Osteoblast (primary cell): ENCODE measurements around the gene INHBB. TPM values are rescaled to one million over a fixed set of nuclear protein-coding genes. Genes with fewer than 3 reads are reported as not detected.
A peak's percentile ranks its signal among the peaks of the same experiment; 100 is the strongest.

Source experiments
- DNase-seq: peaks from one replicate; pipeline ENCODE4 v3.0.0; 2011; ENCODE audit warnings: low spot score, mixed read lengths; ENCODE audit not compliant: insufficient read length; ENCODE audit errors: missing footprints
- H2AFZ ChIP-seq: 2 replicates; pipeline ENCODE4 v1.6.0; 2011; ENCODE audit warnings: mild to moderate bottlenecking, low read length
- H3K27ac ChIP-seq: 2 replicates; pipeline ENCODE4 v1.5.1; 2011; ENCODE audit warnings: mild to moderate bottlenecking, low read depth, low read length, moderate library complexity
- H3K27me3 ChIP-seq: 2 replicates; pipeline ENCODE4 v1.6.0; 2012; ENCODE audit warnings: mild to moderate bottlenecking, control low read depth, inconsistent platforms, low read length, moderate library complexity; ENCODE audit not compliant: insufficient read depth
- H3K36me3 ChIP-seq: 2 replicates; pipeline ENCODE4 v1.5.1; 2011; ENCODE audit warnings: mild to moderate bottlenecking, low read length, control low read depth, moderate library complexity; ENCODE audit not compliant: insufficient read depth
- H3K4me1 ChIP-seq: 2 replicates; pipeline ENCODE4 v1.5.1; 2011; ENCODE audit warnings: mild to moderate bottlenecking, low read length, control low read depth, moderate library complexity; ENCODE audit not compliant: insufficient read depth
- H3K4me2 ChIP-seq: 2 replicates; pipeline ENCODE4 v1.6.0; 2011; ENCODE audit warnings: mild to moderate bottlenecking, low read length; ENCODE audit not compliant: insufficient read depth
- H3K4me3 ChIP-seq: fragments of 200-600 bp; sonication (generic); 3 replicates; pipeline ENCODE4 v1.5.1; 2012; ENCODE audit warnings: mild to moderate bottlenecking, low read length, inconsistent platforms; ENCODE audit not compliant: insufficient read depth
- H3K79me2 ChIP-seq: 2 replicates; pipeline ENCODE4 v1.6.0; 2012; ENCODE audit warnings: mild to moderate bottlenecking, low read length, control low read depth, inconsistent platforms; ENCODE audit not compliant: insufficient read depth
- H3K9me3 ChIP-seq: 2 replicates; pipeline ENCODE4 v1.5.1; 2011; ENCODE audit warnings: low read depth, low read length, control low read depth
- H4K20me1 ChIP-seq: 2 replicates; pipeline ENCODE4 v1.6.0; 2012; ENCODE audit warnings: mild to moderate bottlenecking, low read length, control low read depth; ENCODE audit not compliant: insufficient read depth
- CTCF ChIP-seq: IDR thresholded peaks from 2 replicates; pipeline ENCODE4 v1.5.1; 2011; ENCODE audit warnings: mild to moderate bottlenecking, low read depth, low read length, moderate library complexity; ENCODE audit errors: extremely low read depth
- total RNA-seq: library from RNA; depleted of rRNA; stranded (reverse); fragments of >200 nt; gene quantifications from 2 replicates; pipeline ENCODE4 v1.2.3, GENCODE V29; 2012

INHBB gene
- total RNA-seq, 1 donor = under 0.01 TPM

DNA sequence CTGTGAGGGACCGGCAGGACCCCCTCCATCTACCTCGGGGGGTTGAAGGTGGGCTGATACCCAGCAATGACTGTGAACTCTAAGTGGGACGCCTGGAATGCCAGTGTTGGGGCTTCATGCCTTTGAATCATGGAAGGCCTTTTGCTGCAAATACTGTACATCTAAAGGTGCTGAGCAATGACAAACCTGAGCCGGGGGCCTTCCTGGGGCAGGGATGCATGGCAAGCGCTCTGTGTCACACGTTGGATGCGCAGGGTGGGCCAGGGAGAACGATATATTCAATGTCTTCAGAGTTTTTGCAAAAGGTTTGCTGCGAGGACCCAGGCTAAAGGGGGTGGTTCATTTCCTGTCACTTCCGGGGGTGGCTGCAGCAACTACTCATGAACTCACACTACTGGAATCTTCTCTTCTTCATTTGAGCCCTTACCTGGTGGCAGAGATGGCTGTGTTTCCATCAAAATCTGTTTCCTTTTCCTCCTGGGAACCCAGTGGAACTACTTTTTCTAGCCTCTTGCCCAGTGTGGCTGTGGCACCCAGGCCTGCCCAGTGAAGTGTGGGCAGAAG lies 24.1 kb upstream of the INHBB start:
- H3K27ac ChIP-seq = no peak overlapping the region
- no peak overlapping the region for H3K4me3 ChIP-seq
- H4K20me1 ChIP-seq = no peaks in the 10 kb centered on the region
- peaks cover 7% of the 10 kb centered on the region for H3K27me3 ChIP-seq
- no peaks in the 10 kb centered on the region for H3K79me2 ChIP-seq
- H3K36me3 ChIP-seq = no peaks in the 10 kb centered on the region
- H2AFZ ChIP-seq = no peak overlapping the region
- peaks cover 9% of the 10 kb centered on the region for H3K4me1 ChIP-seq
- H3K4me2 ChIP-seq = no peak overlapping the region
- peak; percentile 83 for DNase-seq
- no peaks in the 10 kb centered on the region for H3K9me3 ChIP-seq
- no peak for TF ChIP-seq CTCF

- Histone ChIP-seq H3K27me3 (peaks cover 7% of the 10 kb centered on the region), H4K20me1 (no peaks in the 10 kb centered on the region), H2AFZ (no peak overlapping the region), H3K4me2 (no peak overlapping the region), H3K36me3 (no peaks in the 10 kb centered on the region), H3K4me1 (peaks cover 9% of the 10 kb centered on the region), H3K4me3 (no peak overlapping the region), H3K27ac (no peak overlapping the region), H3K9me3 (no peaks in the 10 kb centered on the region), H3K79me2 (no peaks in the 10 kb centered on the region)
- no peak for TF ChIP-seq CTCF
- DNase-seq = peak; percentile 62
Measured at GRCh38 chr2:120322329-120322728, 23.6 kb upstream of the INHBB start.

DNA sequence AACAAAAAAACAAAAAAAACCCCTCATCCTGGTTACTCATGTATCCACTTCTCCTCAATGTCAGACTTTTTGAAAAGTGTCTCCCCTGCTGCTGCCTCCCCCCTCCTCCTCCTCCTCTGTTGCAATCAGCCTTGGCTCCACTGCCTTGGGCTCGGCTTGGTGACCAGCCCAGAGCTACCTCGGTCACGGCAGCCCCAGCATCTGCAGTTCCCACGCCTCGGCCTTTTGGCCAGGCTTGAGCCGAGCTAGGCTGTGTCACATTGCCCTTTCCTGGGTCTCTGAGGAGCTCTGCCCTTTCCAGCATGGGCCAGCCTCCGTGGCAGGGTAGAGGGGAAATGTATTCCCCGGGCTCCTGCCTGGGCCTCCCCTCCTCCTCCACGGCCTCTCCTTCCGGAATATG lies 22.7 kb upstream of the INHBB start:
- peaks cover 9% of the 10 kb centered on the region for H3K4me1 ChIP-seq
- H3K27ac ChIP-seq = no peak overlapping the region
- H3K27me3 ChIP-seq = peaks cover 7% of the 10 kb centered on the region
- H4K20me1 ChIP-seq = no peaks in the 10 kb centered on the region
- peak overlapping the region; percentile 39 for H3K4me2 ChIP-seq
- H3K4me3 ChIP-seq = no peak overlapping the region
- no peak for TF ChIP-seq CTCF
- peak overlapping the region; percentile 59 for H2AFZ ChIP-seq
- no peaks in the 10 kb centered on the region for H3K36me3 ChIP-seq
- DNase-seq = peak; percentile 95
- H3K9me3 ChIP-seq = no peaks in the 10 kb centered on the region
- no peaks in the 10 kb centered on the region for H3K79me2 ChIP-seq

- Histone ChIP-seq H3K4me2 (no peak overlapping the region), H3K27me3 (peaks cover 11% of the 10 kb centered on the region), H3K9me3 (no peaks in the 10 kb centered on the region), H3K36me3 (no peaks in the 10 kb centered on the region), H2AFZ (no peak overlapping the region), H3K27ac (no peak overlapping the region), H3K4me3 (no peak overlapping the region), H4K20me1 (no peaks in the 10 kb centered on the region), H3K79me2 (no peaks in the 10 kb centered on the region), H3K4me1 (peaks cover 9% of the 10 kb centered on the region)
- DNase-seq = peak; percentile 57
- no peak for TF ChIP-seq CTCF
Measured at GRCh38 chr2:120323807-120324399, 22.0 kb upstream of the INHBB start.
